ENCODE data around the gene CYTH1.

CYTH1 gene

DNA sequence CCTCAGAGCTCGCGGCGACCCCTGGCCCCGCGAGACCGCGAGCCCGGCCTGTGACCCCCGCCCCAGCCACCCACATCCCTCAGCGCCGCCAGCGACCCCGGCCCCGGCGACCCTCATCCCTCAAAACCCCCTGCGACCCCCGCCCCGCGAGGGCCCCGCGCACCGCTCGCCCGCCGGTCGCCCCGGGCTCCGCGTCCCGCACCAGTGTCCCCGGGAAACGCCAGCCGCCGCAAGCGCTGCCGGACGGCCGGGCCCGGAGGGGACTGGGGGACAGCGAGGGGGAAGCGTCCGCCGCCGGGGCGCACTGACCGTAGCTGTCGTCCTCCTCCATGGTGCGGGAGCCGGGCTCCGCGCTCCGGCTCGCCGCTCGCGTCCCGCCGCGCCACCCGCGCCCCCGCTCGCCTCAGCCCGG lies at the start of gene CYTH1:
Gene CYTH1 (minus strand): TSS at position 381 of the 412 bp plus-strand sequence. CDS start 50 bp downstream, at position 331.
- DNase-seq, result no peak

- no peak for DNase-seq
Observed at GRCh38 chr17:78829477-78829876, 47.4 kb upstream of the CYTH1 start.

GRCh38 chr17:78828470-78829185 lies 46.6 kb upstream of the CYTH1 start:
- no peak for DNase-seq

DNA sequence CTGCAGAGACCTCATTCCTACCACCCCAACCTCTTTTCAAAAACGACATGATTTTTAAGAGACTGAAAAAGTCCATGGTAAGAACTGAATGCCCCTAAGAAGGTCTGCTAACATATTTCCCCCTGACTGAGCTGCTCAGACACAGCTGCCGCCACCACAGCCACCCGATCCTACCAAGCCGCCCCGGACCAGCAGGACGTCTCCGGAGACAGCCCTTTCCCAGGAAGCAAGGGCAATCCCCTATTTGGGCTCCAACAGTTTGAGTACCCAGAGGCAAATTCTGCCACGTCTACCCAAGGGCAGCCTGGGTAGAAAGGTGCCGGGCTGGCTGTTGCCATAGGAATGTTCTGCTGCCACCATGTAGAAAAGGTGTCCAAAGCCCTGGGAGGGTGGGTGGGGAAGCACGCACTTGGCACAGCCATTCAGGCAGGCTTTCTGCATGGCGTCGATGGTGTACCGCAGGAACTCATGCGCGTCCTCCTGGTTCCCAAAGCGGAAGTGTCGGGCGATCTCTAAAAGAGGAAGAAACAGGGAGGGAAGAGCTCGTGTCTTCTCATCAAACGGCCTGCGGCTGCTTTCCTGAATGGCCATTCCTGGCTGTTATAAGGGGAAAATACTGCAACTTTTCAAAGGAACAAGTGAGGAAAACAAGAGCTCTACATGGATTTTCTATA lies 44.9 kb upstream of the CYTH1 start:
- DNase-seq, result no peak

DNA sequence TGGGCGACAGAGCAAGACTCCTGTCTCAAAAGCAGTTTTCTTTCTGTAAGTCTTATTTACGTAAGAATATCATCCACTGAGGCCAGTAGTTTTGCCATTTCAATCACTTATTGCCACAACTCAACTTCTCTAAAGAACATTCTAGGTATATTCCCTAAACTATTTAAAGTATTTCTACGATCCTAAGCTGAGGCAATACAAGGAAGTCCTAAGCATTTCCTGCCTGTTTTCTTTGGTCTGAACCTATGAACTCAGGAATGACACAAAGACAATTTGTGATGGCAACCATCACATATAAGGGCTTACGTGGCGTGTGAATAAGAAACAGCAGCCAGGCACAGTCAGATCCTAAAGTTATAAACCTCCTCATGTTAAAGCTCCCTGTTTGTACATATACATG lies 44.3 kb upstream of the CYTH1 start:
- no peak for DNase-seq

DNA sequence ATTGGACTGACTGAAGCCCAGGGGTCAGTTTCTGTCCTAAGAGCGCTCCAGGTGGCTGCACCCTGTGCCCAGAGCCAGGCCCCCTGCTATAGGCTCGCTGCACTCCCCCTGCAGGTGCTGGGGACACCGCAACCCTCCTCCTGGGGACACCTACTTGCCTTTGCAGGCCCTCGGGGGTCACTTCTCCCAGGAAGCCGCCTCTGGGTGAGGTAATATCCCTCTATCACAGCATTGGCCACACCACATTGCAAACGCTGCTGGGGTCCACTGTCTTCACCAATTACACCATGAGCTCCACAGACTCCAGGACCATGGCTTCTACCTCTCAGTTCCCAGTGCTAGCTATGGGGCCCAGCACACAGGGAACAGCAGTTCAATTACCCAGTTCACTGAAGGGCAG lies 43.6 kb upstream of the CYTH1 start:
- DNase-seq, result no peak

DNA sequence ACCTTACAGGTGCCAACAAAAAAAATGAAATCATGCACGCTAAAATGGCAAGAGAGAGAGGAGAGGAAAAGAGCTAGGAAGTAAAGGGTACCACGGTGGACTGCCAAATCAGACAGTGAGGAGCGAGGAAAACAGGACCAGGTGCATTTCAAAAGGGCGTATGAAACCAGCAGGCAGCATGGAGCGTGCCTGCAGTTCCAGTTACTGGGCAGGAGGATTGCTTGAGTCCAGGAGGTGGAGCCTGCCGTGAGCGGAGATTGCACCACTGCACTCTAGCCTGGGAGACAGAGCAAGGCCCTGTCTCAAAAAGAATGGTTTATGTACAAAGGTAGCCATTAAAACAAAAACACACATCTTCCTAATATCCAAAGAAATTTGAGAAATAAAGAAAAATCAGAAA lies 42.2 kb upstream of the CYTH1 start:
- no peak for DNase-seq

DNA sequence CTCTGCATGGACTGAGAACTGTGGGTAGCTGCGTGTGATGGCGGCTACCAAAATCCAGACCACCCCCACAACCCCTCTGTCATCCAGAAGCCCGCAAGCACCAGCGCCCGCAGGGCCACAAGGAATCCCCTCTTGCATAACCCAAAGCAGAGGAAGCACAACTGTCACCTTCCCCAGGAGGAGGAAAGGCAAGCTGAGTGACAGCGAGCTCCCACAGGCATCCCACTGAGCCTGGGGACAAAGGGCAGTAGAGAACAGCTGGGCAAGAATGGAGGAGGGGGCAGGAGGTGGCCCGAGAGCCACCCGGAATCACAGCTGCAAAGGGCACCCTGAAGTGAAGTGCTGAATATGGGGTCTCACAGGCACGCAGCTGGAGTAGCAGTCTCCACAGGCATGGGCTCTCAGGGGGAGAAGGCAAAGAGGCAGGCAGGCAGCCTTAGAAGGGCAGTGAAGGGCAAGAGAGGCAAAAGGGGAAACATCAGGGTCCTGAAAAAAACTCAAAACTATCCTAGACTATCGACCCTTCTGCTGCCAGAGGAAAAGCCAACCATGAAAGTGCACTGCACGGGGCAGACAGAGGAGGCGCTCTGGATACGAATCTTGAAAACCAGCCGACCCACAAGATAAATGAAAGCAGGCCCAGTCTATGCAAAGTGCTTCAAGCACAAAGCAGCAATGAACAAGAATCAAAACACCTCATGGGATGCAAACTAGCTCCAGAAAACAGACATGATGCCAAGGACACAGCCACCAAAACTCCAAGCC lies 41.4 kb upstream of the CYTH1 start:
- DNase-seq, result no peak

GRCh38 chr17:78822552-78822951 lies 40.5 kb upstream of the CYTH1 start:
- no peak for DNase-seq

DNA sequence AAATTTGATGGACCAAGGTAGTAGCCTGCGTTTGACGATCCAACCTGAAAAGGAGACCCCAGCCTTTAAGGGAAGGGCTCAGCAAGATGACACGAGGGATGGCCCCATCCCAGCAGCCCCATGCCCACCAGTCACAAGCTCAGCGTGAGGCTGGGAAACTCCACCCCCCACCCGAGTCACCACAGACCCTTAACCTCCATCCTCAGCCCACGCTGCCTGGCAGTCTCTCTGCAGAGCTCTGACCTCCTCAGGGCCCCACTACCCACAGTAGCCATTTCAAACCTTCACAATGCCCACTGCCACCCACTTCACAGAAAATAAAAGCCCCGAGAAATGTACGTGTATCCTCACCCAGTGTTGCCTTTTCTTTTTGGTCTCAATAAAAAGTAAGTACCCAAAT lies 39.9 kb upstream of the CYTH1 start:
- no peak for DNase-seq

GRCh38 chr17:78820841-78821240 lies 38.8 kb upstream of the CYTH1 start:
- no peak for DNase-seq

DNA sequence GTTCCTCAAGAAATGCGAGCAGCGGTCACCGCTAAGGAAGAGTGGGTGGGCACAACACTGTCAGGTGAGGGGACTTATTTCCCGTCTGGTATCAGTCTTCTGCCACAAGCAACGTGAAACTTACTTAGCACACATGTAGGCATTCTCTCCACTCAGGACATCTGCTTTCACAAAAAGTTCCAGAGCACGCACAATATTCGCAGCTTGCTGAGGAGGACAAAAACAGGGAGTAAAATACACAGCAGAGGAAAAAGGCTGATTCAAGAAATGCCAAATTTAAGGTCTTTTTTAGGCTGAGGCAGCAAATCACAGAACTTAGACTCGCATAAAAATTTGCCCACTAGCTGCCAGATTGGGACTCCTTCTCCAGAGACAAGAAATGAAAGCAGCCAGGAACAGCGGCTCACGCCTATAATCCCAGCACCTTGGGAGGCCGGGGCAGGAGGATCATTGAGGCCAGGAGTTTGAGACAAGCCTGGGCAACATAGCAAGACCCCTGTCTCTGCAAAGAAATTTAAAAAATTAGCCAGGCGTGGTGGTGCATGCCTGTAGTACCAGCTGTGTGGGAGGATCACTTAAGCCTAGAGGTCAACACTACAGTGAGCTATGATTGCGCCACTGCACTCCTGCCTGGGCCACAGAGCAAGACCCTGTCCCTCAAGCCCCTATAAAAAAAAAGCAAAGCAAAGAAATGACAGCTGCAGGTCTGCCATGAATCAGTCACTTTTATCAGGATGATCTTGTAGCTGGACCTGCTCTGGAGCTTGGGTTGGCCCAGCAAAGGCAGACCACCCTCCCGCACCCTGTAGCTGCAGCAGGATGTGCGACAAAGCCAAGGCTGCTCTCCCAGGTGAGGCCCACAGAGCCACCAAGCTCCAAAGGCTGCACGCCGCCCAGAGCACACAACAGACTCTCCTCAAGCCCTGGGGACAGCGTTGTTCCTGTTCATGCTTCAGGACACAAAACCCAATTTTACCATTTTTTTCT lies 38.0 kb upstream of the CYTH1 start:
- DNase-seq, result no peak

- no peak for DNase-seq
Observed at GRCh38 chr17:78819402-78819801, 37.3 kb upstream of the CYTH1 start.

- no peak for DNase-seq
Observed at GRCh38 chr17:78818932-78819331, 36.9 kb upstream of the CYTH1 start.

GRCh38 chr17:78818152-78818846 lies 36.2 kb upstream of the CYTH1 start:
- DNase-seq, result no peak

DNA sequence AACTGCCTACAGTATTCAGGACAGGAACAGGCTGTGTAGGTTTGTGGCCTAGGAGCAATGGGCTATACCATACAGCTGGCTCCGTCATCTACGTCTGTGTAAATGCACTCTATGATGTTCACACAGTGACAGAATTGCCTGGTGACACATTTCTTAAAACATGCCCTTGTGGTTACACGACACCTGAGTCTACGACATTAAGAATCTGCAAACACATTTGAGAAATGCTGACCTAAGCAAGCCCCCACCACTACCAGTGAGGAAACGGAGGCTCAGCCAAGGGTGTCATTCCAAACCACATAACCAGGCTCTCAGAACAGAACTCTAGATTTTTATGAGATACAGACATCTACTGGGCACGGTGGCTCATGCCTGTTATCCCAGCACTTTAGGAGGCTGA lies 35.0 kb upstream of the CYTH1 start:
- DNase-seq, result no peak

DNA sequence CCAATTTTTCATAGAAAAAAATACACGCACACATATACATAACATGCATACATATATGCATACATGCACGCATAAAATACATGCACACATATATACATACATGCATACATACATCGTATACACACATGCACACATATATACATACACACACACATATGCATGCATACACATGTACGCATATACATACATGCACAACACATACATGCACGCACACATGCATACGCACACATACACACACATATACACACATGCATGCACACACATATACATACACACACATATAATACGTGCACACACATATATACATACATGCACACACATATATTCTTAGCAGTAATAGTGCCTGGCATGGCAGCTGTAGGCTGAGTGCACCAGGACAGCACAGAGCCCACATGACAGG lies 33.6 kb upstream of the CYTH1 start:
- DNase-seq, result no peak

- no peak for DNase-seq
Observed at GRCh38 chr17:78812855-78813254, 30.8 kb upstream of the CYTH1 start.

- DNase-seq, result no peak
Observed at GRCh38 chr17:78808163-78808562, 26.1 kb upstream of the CYTH1 start.

- DNase-seq, result peak; percentile 32
Observed at GRCh38 chr17:78806451-78806850, 24.4 kb upstream of the CYTH1 start.

- DNase-seq, result peak; percentile 47
Observed at GRCh38 chr17:78805301-78805700, 23.2 kb upstream of the CYTH1 start.

DNA sequence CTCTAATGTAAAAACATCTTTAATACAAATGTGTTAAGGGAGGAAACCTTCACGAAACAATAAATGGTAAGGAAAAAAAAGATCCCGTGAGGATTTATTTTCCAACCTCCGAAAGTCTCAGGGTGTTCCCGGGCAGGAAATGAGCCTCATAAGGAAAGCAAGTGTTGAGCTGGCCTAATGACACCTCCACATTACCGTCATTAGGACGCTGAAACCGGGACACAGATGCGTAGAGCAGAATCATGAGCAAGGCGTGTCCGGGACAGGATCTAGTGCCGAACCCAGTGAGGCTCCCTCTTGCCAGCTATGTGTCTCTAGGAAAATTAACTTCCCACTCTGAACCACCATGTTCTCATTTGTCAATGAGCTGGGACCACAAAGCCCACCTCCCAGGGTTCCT lies 22.7 kb upstream of the CYTH1 start:
- DNase-seq, result no peak

Measured in activated naive CD4-positive, alpha-beta T cell treated with anti-CD3 and anti-CD28 coated beads, Interleukin-2, amount 50 U/mL, for 16 hours (primary cell).